Tibial nerve (tissue), 4 donors: ENCODE data around the gene NCOA1.

Experiments
- EP300 ChIP-seq, 2 donors: sonication (generic); formaldehyde crosslinking; IDR thresholded peaks; one replicate each; pipeline ENCODE4 v1.6.1; 2017; ENCODE audit warnings: antibody characterized with exemption in 2 of 2, mild to moderate bottlenecking in 1 of 2
- POLR2A ChIP-seq, 2 donors: fragments of 450-650 bp; IDR thresholded peaks; one replicate each; pipeline ENCODE4 v1.6.1; 2017; ENCODE audit warnings: antibody characterized with exemption in 2 of 2, mild to moderate bottlenecking in 2 of 2, moderate library complexity in 2 of 2
- TF ChIP-seq, protein P1 (sequence below), 5 experiments: fragments of 200-600 bp in 3 of 5; fragments of 450-650 bp in 2 of 5; sonication (generic) in 3 of 5; IDR thresholded peaks; one replicate each; pipeline ENCODE4 v1.5.1; 2016 to 2019; ENCODE audit warnings: antibody characterized with exemption in 5 of 5, mild to moderate bottlenecking in 3 of 5, moderate library complexity in 2 of 5

- TF ChIP-seq, protein P1, sequence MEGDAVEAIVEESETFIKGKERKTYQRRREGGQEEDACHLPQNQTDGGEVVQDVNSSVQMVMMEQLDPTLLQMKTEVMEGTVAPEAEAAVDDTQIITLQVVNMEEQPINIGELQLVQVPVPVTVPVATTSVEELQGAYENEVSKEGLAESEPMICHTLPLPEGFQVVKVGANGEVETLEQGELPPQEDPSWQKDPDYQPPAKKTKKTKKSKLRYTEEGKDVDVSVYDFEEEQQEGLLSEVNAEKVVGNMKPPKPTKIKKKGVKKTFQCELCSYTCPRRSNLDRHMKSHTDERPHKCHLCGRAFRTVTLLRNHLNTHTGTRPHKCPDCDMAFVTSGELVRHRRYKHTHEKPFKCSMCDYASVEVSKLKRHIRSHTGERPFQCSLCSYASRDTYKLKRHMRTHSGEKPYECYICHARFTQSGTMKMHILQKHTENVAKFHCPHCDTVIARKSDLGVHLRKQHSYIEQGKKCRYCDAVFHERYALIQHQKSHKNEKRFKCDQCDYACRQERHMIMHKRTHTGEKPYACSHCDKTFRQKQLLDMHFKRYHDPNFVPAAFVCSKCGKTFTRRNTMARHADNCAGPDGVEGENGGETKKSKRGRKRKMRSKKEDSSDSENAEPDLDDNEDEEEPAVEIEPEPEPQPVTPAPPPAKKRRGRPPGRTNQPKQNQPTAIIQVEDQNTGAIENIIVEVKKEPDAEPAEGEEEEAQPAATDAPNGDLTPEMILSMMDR (IDR thresholded peaks at IDR 0.05) = no peak
- TF ChIP-seq EP300 (IDR thresholded peaks at IDR 0.05) = no peak
- no peak for TF ChIP-seq POLR2A (IDR thresholded peaks at IDR 0.05)
Measured at GRCh38 chr2:24511198-24511597, 20.1 kb downstream of the NCOA1 start.
